PC-9 (cell line): ENCODE data around the gene ANGPTL2. TPM values are rescaled to one million over a fixed set of nuclear protein-coding genes. Genes with fewer than 3 reads are reported as not detected.

Source experiments
- BruUV-seq: library from RNA; stranded (reverse); fragments of 400-500 nt; replicated peaks from 2 replicates; lab custom pipeline; 2021; lab: Mats Ljungman, UMichigan
- CTCF ChIA-PET: fragments of 300-600 bp; sonication (Branson Sonifier 250); formaldehyde crosslinking; loops from one replicate; lab custom pipeline; 2022; ENCODE audit warnings: antibody characterized with exemption; lab: Charles Lee
- POLR2A ChIA-PET: fragments of 300-600 bp; sonication (Branson Sonifier 250); formaldehyde crosslinking; loops from one replicate; lab custom pipeline; 2022; ENCODE audit warnings: antibody characterized with exemption; ENCODE audit not compliant: unreplicated experiment; lab: Charles Lee
- DNase-seq, 2 experiments: peaks; one replicate each; pipeline versions ENCODE4 v3.0.0 to v3.0.0-alpha.2; 2015 to 2022; ENCODE audit warnings: mixed read lengths in 1 of 2
- H2AFZ ChIP-seq: fragments of 200-600 bp; sonication (generic); 2 replicates; pipeline ENCODE4 v1.8.1; 2017; ENCODE audit warnings: antibody characterized with exemption
- H3F3A ChIP-seq: fragments of 200-600 bp; sonication (generic); 2 replicates; pipeline ENCODE4 v1.8.1; 2017; ENCODE audit warnings: antibody characterized with exemption, mild to moderate bottlenecking, low read depth; ENCODE audit not compliant: insufficient read depth
- H3K27ac ChIP-seq: fragments of 200-600 bp; sonication (generic); 2 replicates; pipeline ENCODE4 v1.6.1; 2016; ENCODE audit warnings: mixed run types
- H3K27me3 ChIP-seq: fragments of 200-600 bp; sonication (generic); 2 replicates; pipeline ENCODE4 v1.6.1; 2016; ENCODE audit warnings: low read depth, mixed run types; ENCODE audit not compliant: insufficient read depth
- H3K36me3 ChIP-seq: fragments of 200-600 bp; sonication (generic); 2 replicates; pipeline ENCODE4 v1.6.1; 2016; ENCODE audit warnings: low read depth, mixed run types
- H3K4me1 ChIP-seq: fragments of 200-600 bp; sonication (generic); replicated peaks from 2 replicates; pipeline ENCODE4 v1.6.1; 2016; ENCODE audit warnings: mixed run types; ENCODE audit not compliant: insufficient read depth
- H3K4me2 ChIP-seq: fragments of 200-600 bp; sonication (generic); 2 replicates; pipeline ENCODE4 v1.6.1; 2017; ENCODE audit warnings: mixed run types
- H3K4me3 ChIP-seq: fragments of 200-600 bp; sonication (generic); 2 replicates; pipeline ENCODE4 v1.6.1; 2016; ENCODE audit warnings: mixed run types
- H3K79me2 ChIP-seq: fragments of 200-600 bp; sonication (generic); 2 replicates; pipeline ENCODE4 v1.6.1; 2017; ENCODE audit warnings: low read depth, mixed run types
- H3K9me2 ChIP-seq: fragments of 200-600 bp; sonication (generic); 2 replicates; pipeline ENCODE4 v1.8.1; 2017; ENCODE audit warnings: mild to moderate bottlenecking; ENCODE audit not compliant: insufficient read depth
- H3K9me3 ChIP-seq: fragments of 200-600 bp; sonication (generic); 2 replicates; pipeline ENCODE4 v1.8.1; 2016; ENCODE audit warnings: low read depth; ENCODE audit not compliant: insufficient read depth
- H4K20me1 ChIP-seq: fragments of 200-600 bp; sonication (generic); 2 replicates; pipeline ENCODE4 v1.8.1; 2017; ENCODE audit not compliant: insufficient read depth
- EZH2 ChIP-seq: fragments of 200-600 bp; sonication (generic); IDR thresholded peaks from 2 replicates; pipeline ENCODE4 v1.8.0; 2017; ENCODE audit warnings: antibody characterized with exemption, low read depth
- intact Hi-C: fragments of 100-400 bp; cut with micrococcal nuclease; formaldehyde crosslinking; loops from one replicate; pipeline ENCODE4 v1.10.0; 2022; ENCODE audit not compliant: unreplicated experiment
- total RNA-seq: library from RNA; stranded (reverse); gene quantifications from 2 replicates; pipeline ENCODE4 v1.2.3, GENCODE V29; 2021
- TF ChIP-seq, protein P1 (sequence below): fragments of 200-600 bp; sonication (generic); conservative IDR thresholded peaks from 2 replicates; pipeline ENCODE4 v1.6.1; 2017; ENCODE audit warnings: mixed run types, antibody characterized with exemption, mild to moderate bottlenecking, moderate library complexity

Gene ANGPTL2
- total RNA-seq, 1 experiment from 2014 or later = 0.13 TPM

DNA sequence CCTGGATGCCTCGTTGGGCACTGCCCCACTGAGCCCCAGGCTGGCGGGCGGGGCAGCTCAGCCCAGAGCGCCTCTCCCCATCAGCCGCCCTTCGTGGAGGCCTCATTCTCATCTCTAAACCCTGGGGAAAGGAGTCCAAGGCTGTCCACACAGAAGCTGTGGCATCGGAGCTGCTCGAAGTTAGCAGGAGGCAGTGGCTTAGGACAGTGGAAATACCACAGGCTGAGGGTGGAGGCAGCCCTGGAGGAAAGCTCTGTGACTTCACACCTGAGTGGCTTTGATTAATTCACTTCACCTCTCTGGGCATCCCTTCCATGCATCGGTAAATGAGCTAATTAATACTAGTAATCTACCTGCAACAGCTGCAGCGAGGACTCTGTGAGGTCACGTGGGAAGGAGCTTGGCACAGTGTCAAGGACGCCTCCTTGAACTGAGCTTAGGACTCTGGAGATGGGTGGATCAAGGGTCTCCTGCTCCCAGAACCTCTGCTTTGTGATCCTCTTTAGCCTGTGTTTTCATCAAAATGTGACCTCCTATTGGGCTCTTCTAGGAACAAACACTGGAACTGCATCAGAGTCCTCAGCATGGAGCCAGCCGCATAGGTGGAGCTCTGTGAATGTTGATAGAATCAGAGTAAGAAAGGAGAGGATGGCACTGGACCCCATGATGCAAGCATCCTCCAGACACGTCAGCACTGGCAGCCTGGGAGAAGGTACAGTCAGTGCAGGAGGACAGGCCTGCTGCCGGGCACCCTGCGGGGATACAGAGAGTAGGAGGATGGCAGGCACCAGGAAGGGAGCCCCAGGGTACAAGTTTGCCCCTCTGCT lies 842 bp upstream of the ANGPTL2 start:
- Histone ChIP-seq H3K4me2 (no peak overlapping the region), H3K27ac (no peak overlapping the region), H3K27me3 (no peaks in the 10 kb centered on the region), H3K79me2 (no peaks in the 10 kb centered on the region), H4K20me1 (no peaks in the 10 kb centered on the region), H3K36me3 (no peaks in the 10 kb centered on the region), H3K9me2 (no peaks in the 10 kb centered on the region), H2AFZ (no peak overlapping the region), H3K4me3 (no peak overlapping the region), H3F3A (no peaks in the 10 kb centered on the region), H3K4me1 (peaks cover under 1% of the 10 kb centered on the region; the same call in 1 of the 2 replicates), H3K9me3 (no peaks in the 10 kb centered on the region; the same call in 1 of the 2 replicates)
- no TSS peak for BruUV-seq
- no peak for TF ChIP-seq EZH2
- TF ChIP-seq, protein P1, sequence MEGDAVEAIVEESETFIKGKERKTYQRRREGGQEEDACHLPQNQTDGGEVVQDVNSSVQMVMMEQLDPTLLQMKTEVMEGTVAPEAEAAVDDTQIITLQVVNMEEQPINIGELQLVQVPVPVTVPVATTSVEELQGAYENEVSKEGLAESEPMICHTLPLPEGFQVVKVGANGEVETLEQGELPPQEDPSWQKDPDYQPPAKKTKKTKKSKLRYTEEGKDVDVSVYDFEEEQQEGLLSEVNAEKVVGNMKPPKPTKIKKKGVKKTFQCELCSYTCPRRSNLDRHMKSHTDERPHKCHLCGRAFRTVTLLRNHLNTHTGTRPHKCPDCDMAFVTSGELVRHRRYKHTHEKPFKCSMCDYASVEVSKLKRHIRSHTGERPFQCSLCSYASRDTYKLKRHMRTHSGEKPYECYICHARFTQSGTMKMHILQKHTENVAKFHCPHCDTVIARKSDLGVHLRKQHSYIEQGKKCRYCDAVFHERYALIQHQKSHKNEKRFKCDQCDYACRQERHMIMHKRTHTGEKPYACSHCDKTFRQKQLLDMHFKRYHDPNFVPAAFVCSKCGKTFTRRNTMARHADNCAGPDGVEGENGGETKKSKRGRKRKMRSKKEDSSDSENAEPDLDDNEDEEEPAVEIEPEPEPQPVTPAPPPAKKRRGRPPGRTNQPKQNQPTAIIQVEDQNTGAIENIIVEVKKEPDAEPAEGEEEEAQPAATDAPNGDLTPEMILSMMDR = no peak
- no peak for DNase-seq
- POLR2A ChIA-PET = interaction anchor here (0.5 to 0.6 kb wide), 3 partner anchors 10 to 910 kb away, joined by 4 to 16 read pairs (median 6); no protein-coding TSS in a partner anchor
- intact Hi-C loops = no loop called here
- CTCF ChIA-PET = interaction anchor here (1.0 kb wide), 1 partner anchor 74 kb away, joined by 3 read pairs; no protein-coding TSS in a partner anchor

DNA sequence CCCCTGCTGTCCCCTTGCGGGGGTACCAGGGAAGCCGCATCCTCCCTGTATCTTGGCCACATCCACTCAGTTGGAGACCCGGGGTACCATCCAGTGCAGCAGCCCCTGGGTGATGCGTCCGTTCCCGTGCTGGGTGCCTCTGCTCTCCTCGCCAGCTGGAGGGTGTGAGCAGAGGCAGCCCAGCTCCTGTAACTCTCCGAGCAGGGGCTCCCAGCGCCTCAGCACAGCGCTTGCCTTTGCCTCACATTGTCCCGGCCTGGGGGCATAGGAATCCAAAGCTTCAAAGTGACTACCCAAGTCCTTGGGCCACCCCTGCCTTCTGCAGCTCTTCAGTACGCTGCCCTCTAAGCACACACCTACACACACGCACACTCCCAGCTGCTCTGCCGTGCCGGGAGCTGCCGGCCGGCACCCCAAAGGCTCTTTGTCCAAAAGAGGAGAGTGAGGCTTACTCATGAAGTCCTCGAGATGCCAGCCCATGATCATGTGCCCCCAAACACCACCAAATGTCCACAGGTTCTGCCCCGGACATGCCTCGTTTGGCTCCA lies 733 bp downstream of the ANGPTL2 start:
- Histone ChIP-seq H3F3A (no peaks in the 10 kb centered on the region), H2AFZ (no peak overlapping the region), H3K9me3 (no peaks in the 10 kb centered on the region), H3K4me2 (no peak overlapping the region), H3K79me2 (no peaks in the 10 kb centered on the region), H3K27me3 (no peaks in the 10 kb centered on the region), H3K27ac (no peak overlapping the region), H3K4me3 (no peak overlapping the region), H3K9me2 (no peaks in the 10 kb centered on the region), H3K36me3 (no peaks in the 10 kb centered on the region), H4K20me1 (no peaks in the 10 kb centered on the region), H3K4me1 (0 out of 2 replicates have a peak, but pooled peaks cover 1% of the 10 kb centered on the region)
- no peak for DNase-seq
- no TSS peak for BruUV-seq
- intact Hi-C loops = no loop called here
- POLR2A ChIA-PET = no interaction called here
- CTCF ChIA-PET = no interaction called here
- TF ChIP-seq EZH2 = no peak
- TF ChIP-seq, protein P1 = no peak

DNA sequence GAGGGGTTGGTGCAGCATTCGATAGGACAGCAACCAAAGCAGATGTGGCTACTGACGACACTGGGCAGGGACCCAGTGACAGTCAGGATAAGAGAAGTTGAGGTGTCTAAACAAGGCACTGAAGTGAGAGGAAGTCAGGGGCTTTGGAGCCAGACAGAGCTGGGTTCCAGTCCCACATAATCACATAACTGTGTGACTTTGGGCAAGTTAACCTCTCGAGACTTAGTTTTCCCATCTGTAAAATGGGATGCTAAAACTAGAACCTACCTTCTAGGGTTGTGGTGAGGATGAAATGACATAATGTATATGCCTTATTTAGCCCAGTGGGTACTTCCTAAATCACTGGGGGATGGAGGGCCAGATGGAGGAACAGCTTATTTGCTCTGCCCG lies 3.1 kb downstream of the ANGPTL2 start:
- Histone ChIP-seq H3K27ac (no peak overlapping the region), H3K9me2 (no peaks in the 10 kb centered on the region), H3F3A (peaks cover 10% of the 10 kb centered on the region; the same call in 1 of the 2 replicates), H3K4me3 (no peak overlapping the region), H3K4me2 (no peak overlapping the region), H3K9me3 (no peaks in the 10 kb centered on the region), H4K20me1 (no peaks in the 10 kb centered on the region), H3K79me2 (no peaks in the 10 kb centered on the region), H3K36me3 (no peaks in the 10 kb centered on the region), H3K27me3 (no peaks in the 10 kb centered on the region), H3K4me1 (peaks cover 17% of the 10 kb centered on the region), H2AFZ (no peak overlapping the region)
- POLR2A ChIA-PET = no interaction called here
- BruUV-seq = no TSS peak
- no peak for DNase-seq
- intact Hi-C loops = loop anchor here (5.0 kb wide), 1 partner anchor 78 kb away; no protein-coding TSS in a partner anchor
- TF ChIP-seq, protein P1 = no peak
- no peak for TF ChIP-seq EZH2
- CTCF ChIA-PET = no interaction called here
